ENCODE data around the gene EMILIN2.

DNA sequence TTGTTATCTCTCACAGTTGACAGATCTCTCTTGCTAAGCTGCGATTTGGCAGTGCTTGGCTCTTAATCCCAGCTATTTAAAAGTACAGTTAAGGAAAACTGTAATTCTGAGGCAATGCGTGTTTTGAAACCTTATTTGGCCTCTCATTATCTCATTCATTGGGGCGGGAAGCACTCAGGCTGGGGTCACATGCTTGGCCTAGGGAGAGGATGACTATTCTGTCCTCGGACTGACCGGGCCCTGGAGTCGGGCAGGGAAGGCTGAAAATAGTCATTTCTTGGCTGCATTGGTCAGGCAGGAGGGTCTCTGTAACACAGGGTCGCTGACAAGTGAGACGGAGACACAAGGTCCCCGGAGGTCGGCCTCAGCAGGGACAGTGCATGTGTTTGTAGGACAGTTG lies 20.2 kb upstream of the EMILIN2 start:
- TF ChIP-seq, protein P1, sequence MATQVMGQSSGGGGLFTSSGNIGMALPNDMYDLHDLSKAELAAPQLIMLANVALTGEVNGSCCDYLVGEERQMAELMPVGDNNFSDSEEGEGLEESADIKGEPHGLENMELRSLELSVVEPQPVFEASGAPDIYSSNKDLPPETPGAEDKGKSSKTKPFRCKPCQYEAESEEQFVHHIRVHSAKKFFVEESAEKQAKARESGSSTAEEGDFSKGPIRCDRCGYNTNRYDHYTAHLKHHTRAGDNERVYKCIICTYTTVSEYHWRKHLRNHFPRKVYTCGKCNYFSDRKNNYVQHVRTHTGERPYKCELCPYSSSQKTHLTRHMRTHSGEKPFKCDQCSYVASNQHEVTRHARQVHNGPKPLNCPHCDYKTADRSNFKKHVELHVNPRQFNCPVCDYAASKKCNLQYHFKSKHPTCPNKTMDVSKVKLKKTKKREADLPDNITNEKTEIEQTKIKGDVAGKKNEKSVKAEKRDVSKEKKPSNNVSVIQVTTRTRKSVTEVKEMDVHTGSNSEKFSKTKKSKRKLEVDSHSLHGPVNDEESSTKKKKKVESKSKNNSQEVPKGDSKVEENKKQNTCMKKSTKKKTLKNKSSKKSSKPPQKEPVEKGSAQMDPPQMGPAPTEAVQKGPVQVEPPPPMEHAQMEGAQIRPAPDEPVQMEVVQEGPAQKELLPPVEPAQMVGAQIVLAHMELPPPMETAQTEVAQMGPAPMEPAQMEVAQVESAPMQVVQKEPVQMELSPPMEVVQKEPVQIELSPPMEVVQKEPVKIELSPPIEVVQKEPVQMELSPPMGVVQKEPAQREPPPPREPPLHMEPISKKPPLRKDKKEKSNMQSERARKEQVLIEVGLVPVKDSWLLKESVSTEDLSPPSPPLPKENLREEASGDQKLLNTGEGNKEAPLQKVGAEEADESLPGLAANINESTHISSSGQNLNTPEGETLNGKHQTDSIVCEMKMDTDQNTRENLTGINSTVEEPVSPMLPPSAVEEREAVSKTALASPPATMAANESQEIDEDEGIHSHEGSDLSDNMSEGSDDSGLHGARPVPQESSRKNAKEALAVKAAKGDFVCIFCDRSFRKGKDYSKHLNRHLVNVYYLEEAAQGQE (IDR thresholded peaks at IDR 0.05): no peak
- TF ChIP-seq, protein P2, sequence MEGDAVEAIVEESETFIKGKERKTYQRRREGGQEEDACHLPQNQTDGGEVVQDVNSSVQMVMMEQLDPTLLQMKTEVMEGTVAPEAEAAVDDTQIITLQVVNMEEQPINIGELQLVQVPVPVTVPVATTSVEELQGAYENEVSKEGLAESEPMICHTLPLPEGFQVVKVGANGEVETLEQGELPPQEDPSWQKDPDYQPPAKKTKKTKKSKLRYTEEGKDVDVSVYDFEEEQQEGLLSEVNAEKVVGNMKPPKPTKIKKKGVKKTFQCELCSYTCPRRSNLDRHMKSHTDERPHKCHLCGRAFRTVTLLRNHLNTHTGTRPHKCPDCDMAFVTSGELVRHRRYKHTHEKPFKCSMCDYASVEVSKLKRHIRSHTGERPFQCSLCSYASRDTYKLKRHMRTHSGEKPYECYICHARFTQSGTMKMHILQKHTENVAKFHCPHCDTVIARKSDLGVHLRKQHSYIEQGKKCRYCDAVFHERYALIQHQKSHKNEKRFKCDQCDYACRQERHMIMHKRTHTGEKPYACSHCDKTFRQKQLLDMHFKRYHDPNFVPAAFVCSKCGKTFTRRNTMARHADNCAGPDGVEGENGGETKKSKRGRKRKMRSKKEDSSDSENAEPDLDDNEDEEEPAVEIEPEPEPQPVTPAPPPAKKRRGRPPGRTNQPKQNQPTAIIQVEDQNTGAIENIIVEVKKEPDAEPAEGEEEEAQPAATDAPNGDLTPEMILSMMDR (IDR thresholded peaks at IDR 0.05): no peak
